GM21529 (cell line): Measurements from ENCODE around the gene SHISA2.

Source experiments
- ATAC-seq: cut with Tn5 transposase; IDR thresholded peaks from one replicate; pipeline ENCODE4 v1.9.1; 2021; ENCODE audit not compliant: unreplicated experiment

The SHISA2 gene

DNA sequence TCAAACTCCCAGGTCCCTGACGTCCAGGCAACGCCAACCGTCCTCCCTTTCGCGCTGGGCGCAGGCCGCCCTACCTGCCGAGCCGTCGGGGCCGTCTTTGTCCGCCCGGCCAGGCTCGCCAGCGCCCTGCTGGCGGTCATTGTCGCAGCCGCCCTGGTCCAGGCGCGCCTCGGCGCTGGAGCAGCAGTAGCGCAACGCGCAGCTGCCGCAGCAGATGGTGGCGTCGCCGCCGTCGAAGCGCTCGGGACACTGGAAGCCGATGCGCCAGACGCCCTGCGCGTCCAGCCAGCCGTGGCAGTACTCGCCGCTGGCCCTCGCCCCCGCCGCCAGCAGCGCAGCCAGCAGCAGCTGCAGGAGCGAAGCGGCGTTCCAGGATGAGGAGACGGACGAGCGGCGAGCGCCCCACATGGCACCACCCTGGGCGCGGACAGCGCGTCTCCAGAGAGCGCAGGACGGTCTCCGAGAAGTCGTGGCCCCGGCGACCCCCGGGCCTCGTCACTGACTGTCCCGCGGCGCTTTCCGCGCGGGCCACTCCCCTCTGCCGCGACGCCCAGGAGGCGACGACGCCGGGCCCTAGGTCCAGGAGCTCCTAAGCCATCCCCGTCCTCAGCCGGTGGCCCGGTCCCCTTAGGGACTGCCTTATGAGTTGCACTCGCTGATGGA is 1.1 kb downstream of the SHISA2 start:
- no peak for ATAC-seq

GRCh38 chr13:26048741-26049140 is 3.1 kb downstream of the SHISA2 start:
- ATAC-seq = no peak

- ATAC-seq = no peak
Observed at GRCh38 chr13:26047040-26047439, 4.8 kb downstream of the SHISA2 start.

- ATAC-seq = no peak
Observed at GRCh38 chr13:26046639-26047038, 5.2 kb downstream of the SHISA2 start.

DNA sequence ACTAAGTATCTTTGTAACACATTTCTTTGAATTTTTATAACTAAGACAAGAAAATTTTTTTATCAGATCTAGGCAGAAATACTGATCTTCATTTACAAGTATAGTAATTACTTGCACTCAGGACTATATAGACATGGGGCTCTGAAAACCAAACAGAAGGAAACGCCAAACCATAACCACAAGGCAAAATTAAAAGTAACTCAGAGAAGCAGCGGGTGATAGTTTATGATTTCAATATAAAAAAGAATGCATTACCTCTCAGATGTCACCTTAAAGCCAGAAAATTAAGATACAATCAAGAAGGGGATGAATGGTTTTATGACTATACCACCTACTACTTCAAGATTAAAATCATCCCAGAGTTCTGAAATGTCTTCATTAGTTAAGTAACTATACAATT is 6.7 kb downstream of the SHISA2 start:
- no peak for ATAC-seq

GRCh38 chr13:26042785-26043184 is 9.0 kb downstream of the SHISA2 start:
- no peak for ATAC-seq

DNA sequence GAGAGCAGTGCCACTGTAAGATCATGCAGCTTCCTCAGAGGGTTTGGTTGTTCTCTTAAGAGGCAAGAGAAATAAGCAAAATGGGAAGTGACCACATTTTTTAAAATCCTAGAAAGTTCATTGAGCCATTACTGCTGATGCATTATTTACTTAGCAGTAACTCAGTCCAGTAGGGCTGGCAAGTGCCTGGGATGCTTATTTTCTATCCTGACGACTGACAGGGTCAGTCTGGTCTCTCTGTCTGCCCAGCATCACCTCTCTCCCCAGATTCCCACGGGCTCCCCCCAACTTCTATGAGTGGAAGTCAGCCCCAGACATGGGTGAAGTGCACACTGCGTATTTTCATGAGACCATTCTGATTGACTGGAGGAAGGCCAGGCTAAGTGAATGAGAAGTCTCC is 10.4 kb downstream of the SHISA2 start:
- no peak for ATAC-seq

DNA sequence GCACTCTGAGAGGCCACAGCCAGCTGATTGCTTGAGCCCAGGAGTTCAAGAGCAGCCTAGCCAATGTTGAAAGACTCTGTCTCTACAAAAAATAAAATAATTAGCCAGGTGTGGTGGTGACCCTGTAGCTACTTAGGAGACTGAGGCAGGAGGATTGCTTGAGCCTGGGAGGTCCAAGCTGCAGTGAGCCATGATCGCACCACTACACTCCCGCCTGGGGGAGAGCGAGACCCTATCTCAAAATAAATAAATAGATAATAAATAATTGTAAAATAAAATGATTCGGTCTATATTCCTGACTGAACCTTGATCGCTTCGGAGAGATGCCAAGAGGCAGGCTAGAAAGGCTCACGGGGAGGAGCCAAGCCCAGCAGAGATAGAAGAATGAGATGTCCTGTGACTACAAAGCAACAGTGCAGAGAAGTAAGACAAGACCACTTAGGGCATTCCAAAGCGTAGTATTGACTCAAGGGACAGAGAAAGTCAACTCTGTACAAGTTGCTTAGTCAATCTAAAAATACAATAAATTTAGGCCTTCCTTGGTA is 12.8 kb downstream of the SHISA2 start:
- ATAC-seq = no peak

DNA sequence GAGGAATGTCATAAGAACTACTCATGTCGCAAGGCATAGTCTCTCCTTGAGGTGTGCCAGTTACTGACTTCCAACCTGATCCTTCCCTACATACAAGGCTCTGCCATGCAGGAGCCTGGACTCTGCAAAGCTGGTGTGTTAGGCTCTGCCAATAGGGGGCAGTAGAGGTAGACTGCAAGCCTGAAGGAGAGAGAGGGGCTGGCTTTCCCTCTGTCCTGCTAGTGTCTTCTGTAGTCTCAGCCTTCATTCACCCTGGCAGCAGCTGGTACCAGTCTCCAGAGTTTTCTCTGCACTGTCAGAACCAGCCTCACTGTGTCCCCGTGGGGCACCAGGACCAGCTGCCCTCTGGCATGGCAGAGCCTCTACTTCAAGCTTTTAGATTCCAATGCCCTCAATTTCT is 14.5 kb downstream of the SHISA2 start:
- ATAC-seq = no peak

- ATAC-seq = no peak
Observed at GRCh38 chr13:26036383-26036782, 15.4 kb downstream of the SHISA2 start.

GRCh38 chr13:26034018-26034417 is 17.8 kb downstream of the SHISA2 start:
- ATAC-seq = no peak

- no peak for ATAC-seq
Observed at GRCh38 chr13:26030331-26030730, 21.5 kb downstream of the SHISA2 start.

- ATAC-seq = no peak
Observed at GRCh38 chr13:26029581-26030136, 22.2 kb downstream of the SHISA2 start.

DNA sequence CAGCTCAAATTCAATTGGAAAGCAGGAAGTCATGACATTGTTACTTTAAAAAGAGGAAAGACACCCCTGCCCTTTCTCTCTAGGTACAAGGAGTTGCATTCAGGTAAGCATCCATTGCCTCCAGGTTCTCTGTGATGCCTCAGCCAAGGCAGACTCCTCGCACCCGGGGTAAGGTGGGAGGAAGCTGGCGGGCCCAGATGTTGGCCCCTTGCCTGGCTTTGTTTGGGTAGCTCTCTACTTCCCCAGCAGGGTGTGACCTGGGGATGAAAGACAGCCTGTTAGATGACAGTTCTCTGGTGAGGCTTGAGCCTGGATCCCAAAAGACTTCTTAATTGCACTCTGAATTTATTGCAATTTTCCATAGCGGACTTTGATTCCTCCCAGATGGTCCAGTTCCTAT is 25.6 kb downstream of the SHISA2 start:
- ATAC-seq = no peak

DNA sequence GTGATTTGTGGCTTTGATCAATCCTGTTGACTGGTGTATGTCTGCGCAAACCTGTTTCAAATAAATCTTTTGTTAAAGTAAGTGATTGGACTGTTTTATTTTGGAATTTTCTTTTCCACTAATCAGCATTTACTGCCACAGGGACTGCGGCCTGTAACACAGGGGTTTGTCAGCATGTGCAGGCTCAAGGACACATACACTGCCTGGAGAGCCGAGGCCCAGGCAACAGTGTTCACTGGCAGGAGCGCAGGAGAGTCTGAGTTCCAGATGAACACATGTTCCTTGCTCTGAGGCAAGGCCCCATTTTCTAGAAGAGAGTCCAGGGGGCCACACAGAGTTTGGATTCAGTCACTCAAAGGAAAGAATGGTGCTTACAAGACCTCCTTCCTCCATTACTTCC is 26.0 kb downstream of the SHISA2 start:
- no peak for ATAC-seq

GRCh38 chr13:26025196-26025595 is 26.6 kb downstream of the SHISA2 start:
- no peak for ATAC-seq

DNA sequence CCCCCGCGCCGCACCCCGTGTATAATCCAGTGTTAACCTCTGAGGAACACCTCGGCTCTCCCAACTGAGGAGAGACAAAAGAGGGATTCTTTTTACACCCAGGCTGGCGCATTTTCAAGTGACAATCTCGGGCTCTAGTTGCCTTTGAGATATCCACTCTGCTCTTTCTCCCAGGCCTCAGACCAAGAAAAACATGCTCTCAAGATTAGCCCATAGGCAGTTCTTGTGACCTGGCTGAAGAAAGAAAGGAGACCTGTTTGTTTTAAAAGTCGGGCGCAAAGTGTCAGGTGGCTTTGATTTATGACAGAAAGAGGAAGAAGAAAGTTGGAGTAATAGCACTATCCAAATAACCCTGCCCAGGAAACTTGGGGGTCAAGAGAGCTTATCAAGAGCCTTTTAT is 27.3 kb downstream of the SHISA2 start:
- ATAC-seq = no peak

- ATAC-seq = no peak
Observed at GRCh38 chr13:26022538-26023292, 29.1 kb downstream of the SHISA2 start.

DNA sequence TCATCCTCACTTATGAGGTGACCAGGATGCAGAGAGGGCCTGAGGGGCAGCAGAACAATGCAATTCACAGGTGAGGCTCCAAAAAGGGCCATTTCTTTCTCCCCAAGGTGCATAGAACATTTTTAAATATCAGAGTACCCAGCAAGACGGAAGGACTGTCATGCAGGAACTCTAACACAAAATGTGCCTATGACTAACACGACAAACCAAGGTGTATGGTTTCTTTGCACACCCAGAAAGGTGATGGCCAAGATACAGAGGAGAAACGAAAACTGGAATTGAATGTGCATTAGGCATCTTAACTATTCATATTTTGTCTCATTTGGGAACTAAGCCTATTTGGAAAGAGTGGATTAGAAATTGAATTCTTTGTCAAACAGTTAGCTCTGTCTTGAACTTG is 29.9 kb downstream of the SHISA2 start:
- ATAC-seq = no peak

DNA sequence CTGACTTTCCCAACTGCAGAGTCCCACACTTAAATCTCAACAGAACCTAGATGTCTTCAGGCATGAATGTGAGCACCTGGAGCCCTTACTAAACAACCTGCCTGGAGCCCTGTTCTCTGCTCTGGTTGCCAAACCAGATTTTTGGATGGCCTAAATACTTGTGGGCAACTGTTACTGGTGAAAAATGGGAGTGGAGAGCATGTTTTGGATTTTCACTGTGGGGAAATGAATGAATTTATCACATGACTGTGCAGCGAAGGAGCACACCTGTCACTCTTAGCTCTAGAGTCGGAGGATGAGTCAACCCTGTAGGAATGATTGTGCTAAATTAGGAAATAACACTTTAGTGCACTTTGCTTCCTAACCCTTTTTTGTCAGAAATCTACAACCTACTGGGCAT is 30.3 kb downstream of the SHISA2 start:
- no peak for ATAC-seq

GRCh38 chr13:26020891-26021290 is 30.9 kb downstream of the SHISA2 start:
- no peak for ATAC-seq
